Omental fat pad (tissue), 4 donors: ENCODE results near the gene SEMA4D. TPM values are rescaled to one million over a fixed set of nuclear protein-coding genes. Genes with fewer than 3 reads are reported as not detected.

ENCODE experiments used
- ATAC-seq: fragments of 150-250 bp; one replicate; pipeline ENCODE4 v1.9.1; 2016; ENCODE audit warnings: mild to moderate bottlenecking, moderate library complexity; ENCODE audit not compliant: low FRiP score
- DNase-seq: peaks from one replicate; pipeline ENCODE4 v3.0.0-alpha.2; 2019; ENCODE audit warnings: low spot score
- CTCF ChIP-seq, 3 donors: fragments of 450-650 bp; IDR thresholded peaks; one replicate each; pipeline ENCODE4 v1.5.1; 2016 to 2017; ENCODE audit warnings: antibody characterized with exemption in 3 of 3, mild to moderate bottlenecking in 3 of 3, moderate library complexity in 2 of 3
- total RNA-seq, 4 donors: library from RNA; depleted of rRNA; stranded (reverse); fragments of >200 nt; gene quantifications; one replicate each; pipeline ENCODE4 v1.1.0, GENCODE V29; 2016

Gene SEMA4D
- total RNA-seq, 4 donors from 2014 or later = 14.2 to 49.5 (median 18.3) TPM

GRCh38 chr9:89366711-89367110, 131.2 kb downstream of the SEMA4D start:
- DNase-seq (no peak), ATAC-seq (no peak)
- TF ChIP-seq CTCF (IDR thresholded peaks at IDR 0.05) = no peak

GRCh38 chr9:89365532-89365912, 132.4 kb downstream of the SEMA4D start:
- no peak for DNase-seq
- no peak for ATAC-seq
- TF ChIP-seq CTCF (IDR thresholded peaks at IDR 0.05) = no peak

- no peak for DNase-seq
- no peak for TF ChIP-seq CTCF (IDR thresholded peaks at IDR 0.05)
Measured at GRCh38 chr9:89364666-89365531, 133.0 kb downstream of the SEMA4D start.

GRCh38 chr9:89363921-89364665, 133.8 kb downstream of the SEMA4D start:
- no peak for DNase-seq
- no peak for TF ChIP-seq CTCF (IDR thresholded peaks at IDR 0.05)
- no peak for ATAC-seq

More at GRCh38 chr9:89364666-89365531, 133.0 kb downstream of the SEMA4D start:
- ATAC-seq = no peak

GRCh38 chr9:89363311-89363670, 134.6 kb downstream of the SEMA4D start:
- no peak for ATAC-seq
- DNase-seq = no peak
- no peak for TF ChIP-seq CTCF (IDR thresholded peaks at IDR 0.05)

GRCh38 chr9:89362647-89363310, 135.1 kb downstream of the SEMA4D start:
- TF ChIP-seq CTCF (IDR thresholded peaks at IDR 0.05) = no peak

More at GRCh38 chr9:89362647-89363310, 135.1 kb downstream of the SEMA4D start:
- DNase-seq = no peak
- ATAC-seq = no peak
